ENCODE measurements around the gene ATP2C2. TPM values are rescaled to one million over a fixed set of nuclear protein-coding genes. Genes with fewer than 3 reads are reported as not detected.

The ATP2C2 gene
- total RNA-seq, 1 donor from 2014 or later: not detected

- no peak overlapping the region for H3K27ac Mint-ChIP-seq
- Histone ChIP-seq H3K27me3 (no peaks in the 10 kb centered on the region), H3K9ac (no peak overlapping the region), H3K4me3 (no peak overlapping the region), H4K20me1 (ENCODE audit: low read depth) (no peaks in the 10 kb centered on the region), H3F3A (ENCODE audit: low read depth) (no peaks in the 10 kb centered on the region), H3K27ac (no peak overlapping the region), H3K4me1 (peaks cover 27% of the 10 kb centered on the region), H3K79me2 (ENCODE audit: low read depth) (no peaks in the 10 kb centered on the region), H3K36me3 (no peaks in the 10 kb centered on the region), H3K4me2 (no peak overlapping the region), H3K9me3 (ENCODE audit: low read depth) (no peaks in the 10 kb centered on the region), H2AFZ (replicated peaks) (no peak overlapping the region)
- no peak for DNase-seq (ENCODE audit: low spot score)
- no peak for TF ChIP-seq CTCF (IDR thresholded peaks at IDR 0.05)
- TF ChIP-seq EZH2phosphoT487 (IDR thresholded peaks at IDR 0.05): no peak
- TF ChIP-seq EZH2 (IDR thresholded peaks at IDR 0.05): no peak
- H3K4me1 Mint-ChIP-seq: peaks cover 32% of the 10 kb centered on the region
- H3K4me3 Mint-ChIP-seq: no peak overlapping the region
- no peaks in the 10 kb centered on the region for H3K9me3 Mint-ChIP-seq
- peaks cover 4% of the 10 kb centered on the region for H3K27me3 Mint-ChIP-seq (ENCODE audit: insufficient read depth, low read depth)
- no peaks in the 10 kb centered on the region for H3K36me3 Mint-ChIP-seq
These were observed 13.2 kb upstream of the ATP2C2 start for GRCh38 chr16:84355149-84355548.

- Histone ChIP-seq H3F3A (ENCODE audit: low read depth) (peaks cover 5% of the 10 kb centered on the region), H2AFZ (replicated peaks) (no peak overlapping the region), H3K27ac (no peak overlapping the region), H3K27me3 (no peaks in the 10 kb centered on the region), H3K4me1 (peaks cover 22% of the 10 kb centered on the region), H3K79me2 (ENCODE audit: low read depth) (no peaks in the 10 kb centered on the region), H3K9me3 (ENCODE audit: low read depth) (no peaks in the 10 kb centered on the region), H3K4me3 (no peak overlapping the region), H3K36me3 (no peaks in the 10 kb centered on the region), H3K4me2 (no peak overlapping the region), H4K20me1 (ENCODE audit: low read depth) (no peaks in the 10 kb centered on the region), H3K9ac (no peak overlapping the region)
- H3K4me1 Mint-ChIP-seq: peaks cover 42% of the 10 kb centered on the region
- H3K27ac Mint-ChIP-seq: peak overlapping the region; percentile 47
- peaks cover 7% of the 10 kb centered on the region for H3K27me3 Mint-ChIP-seq (ENCODE audit: insufficient read depth, low read depth)
- H3K36me3 Mint-ChIP-seq: no peaks in the 10 kb centered on the region
- TF ChIP-seq CTCF (IDR thresholded peaks at IDR 0.05) (no peak), EZH2 (IDR thresholded peaks at IDR 0.05) (no peak), EZH2phosphoT487 (IDR thresholded peaks at IDR 0.05) (no peak)
- no peaks in the 10 kb centered on the region for H3K9me3 Mint-ChIP-seq
- DNase-seq (ENCODE audit: low spot score): no peak
- no peak overlapping the region for H3K4me3 Mint-ChIP-seq
These were observed 12.2 kb upstream of the ATP2C2 start for GRCh38 chr16:84356176-84356575.

GRCh38 chr16:84356591-84357116, 11.7 kb upstream of the ATP2C2 start:
- H3K4me3 Mint-ChIP-seq: no peak overlapping the region
- H3K4me1 Mint-ChIP-seq: peaks cover 45% of the 10 kb centered on the region
- no peaks in the 10 kb centered on the region for H4K20me1 ChIP-seq (ENCODE audit: low read depth)
- H3K9ac ChIP-seq: no peak overlapping the region
- DNase-seq (ENCODE audit: low spot score): peak; percentile 58
- no peak overlapping the region for H2AFZ ChIP-seq (replicated peaks)
- H3F3A ChIP-seq (ENCODE audit: low read depth): peaks cover 6% of the 10 kb centered on the region
- H3K27ac ChIP-seq: no peak overlapping the region
- H3K4me1 ChIP-seq: peaks cover 23% of the 10 kb centered on the region
- H3K36me3 Mint-ChIP-seq: no peaks in the 10 kb centered on the region
- H3K79me2 ChIP-seq (ENCODE audit: low read depth): no peaks in the 10 kb centered on the region
- peak overlapping the region; percentile 47 for H3K27ac Mint-ChIP-seq
- TF ChIP-seq EZH2 (IDR thresholded peaks at IDR 0.05): no peak
- TF ChIP-seq CTCF (IDR thresholded peaks at IDR 0.05): no peak
- no peak for TF ChIP-seq EZH2phosphoT487 (IDR thresholded peaks at IDR 0.05)
- H3K27me3 ChIP-seq: no peaks in the 10 kb centered on the region
- H3K36me3 ChIP-seq: no peaks in the 10 kb centered on the region
- H3K9me3 ChIP-seq (ENCODE audit: low read depth): no peaks in the 10 kb centered on the region
- peak overlapping the region; percentile 36 for H3K4me2 ChIP-seq
- peaks cover 7% of the 10 kb centered on the region for H3K27me3 Mint-ChIP-seq (ENCODE audit: insufficient read depth, low read depth)
- H3K9me3 Mint-ChIP-seq: no peaks in the 10 kb centered on the region
- H3K4me3 ChIP-seq: no peak overlapping the region

Data from neural progenitor cell (in vitro differentiated cells).